Inferior parietal cortex (tissue), 1 donor: Measurements from ENCODE around the gene NVL.
A peak's percentile ranks its signal among the peaks of the same experiment; 100 is the strongest.
"Not testable (repeated sequence)": the region's sequence is repeated elsewhere in the genome, so short reads cannot be mapped to it uniquely, and the experiment has no call there.

Experiments
- DNase-seq: peaks from one replicate; pipeline ENCODE4 v3.0.0-alpha.2; 2016; ENCODE audit errors: extremely low spot score

The NVL gene

DNA sequence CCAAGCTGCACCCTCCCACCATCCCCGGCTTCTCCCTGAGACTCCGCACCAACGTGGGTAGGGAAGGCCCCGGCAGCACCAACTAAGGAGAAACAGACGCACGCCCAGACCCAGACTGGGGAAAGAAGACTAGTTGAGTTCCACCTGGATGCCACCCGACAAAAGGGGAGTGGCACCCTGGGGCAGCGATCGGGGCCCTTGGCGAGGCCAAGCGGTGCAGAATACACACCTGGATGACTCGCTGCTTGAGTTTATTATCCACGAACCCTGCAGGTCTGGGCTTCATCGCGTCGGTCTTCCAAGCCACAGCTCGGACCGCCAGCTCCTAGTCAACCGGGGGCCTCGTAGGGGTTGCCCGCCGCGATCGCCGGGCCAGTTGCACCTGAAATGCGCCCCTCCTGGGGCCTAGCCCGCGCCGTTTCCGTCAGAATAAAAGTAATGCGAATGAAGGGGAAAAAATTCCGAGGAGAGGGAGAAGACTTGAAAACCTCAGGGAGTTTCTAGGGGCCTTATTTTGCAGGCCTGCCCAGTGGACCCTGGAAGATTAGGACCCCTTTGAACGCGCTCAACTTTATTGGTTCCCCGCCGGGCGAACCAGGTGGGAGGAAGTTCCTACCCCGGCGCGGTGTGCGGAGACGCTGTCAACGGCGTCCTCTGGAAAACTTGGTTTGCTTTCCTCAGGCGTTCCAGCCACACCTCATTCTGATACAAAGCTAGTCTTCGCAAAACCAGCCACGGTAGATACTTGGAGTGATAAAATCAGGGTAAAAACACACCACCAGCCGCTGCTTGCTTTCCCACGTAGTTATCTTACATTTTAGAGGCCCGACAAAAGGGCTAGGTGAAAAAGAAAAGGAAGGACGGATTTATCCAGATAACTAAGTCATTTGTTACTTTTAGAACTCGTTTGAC lies at the start of gene NVL:
Gene NVL (minus strand): TSS at position 331 of the 912 bp plus-strand sequence. CDS start 45 bp downstream, at position 286.
- DNase-seq: peak; percentile 93

DNA sequence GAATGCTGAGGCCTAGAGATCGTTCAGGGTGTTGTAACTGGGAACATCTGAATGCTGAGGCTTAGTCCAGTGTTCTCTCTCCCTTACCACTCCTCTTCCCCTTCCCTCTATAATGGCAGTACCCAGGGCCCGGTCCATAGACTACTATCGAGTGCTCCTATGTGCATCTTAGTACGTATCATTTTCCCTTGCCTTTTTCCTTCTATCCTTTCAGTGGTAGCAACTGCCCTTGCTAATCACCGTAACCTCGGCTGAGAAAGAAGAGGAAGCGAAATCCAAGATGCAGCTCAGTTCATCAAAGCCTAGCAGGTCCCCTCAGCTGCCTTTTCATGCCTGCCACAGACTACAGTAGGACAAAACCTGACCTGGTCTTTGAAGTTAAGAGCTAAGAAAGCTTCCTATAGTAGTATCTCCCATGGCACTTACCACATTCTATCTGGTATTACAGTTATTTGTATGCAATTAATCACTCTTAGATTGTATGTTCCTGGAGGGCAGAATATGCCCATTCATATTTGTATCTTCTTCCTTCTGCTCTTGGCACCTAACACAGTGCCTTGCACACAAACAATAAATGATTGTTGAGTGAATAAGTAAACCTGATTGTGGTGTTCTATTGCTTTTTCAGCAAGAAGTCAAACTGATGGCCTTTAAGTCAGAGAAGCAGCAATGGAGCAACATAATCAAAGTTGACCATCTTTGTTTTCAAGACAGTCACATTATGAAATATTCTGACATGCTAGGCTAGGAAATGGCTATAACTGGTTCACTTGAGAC lies 49.1 kb upstream of the NVL start:
- DNase-seq: no peak

DNA sequence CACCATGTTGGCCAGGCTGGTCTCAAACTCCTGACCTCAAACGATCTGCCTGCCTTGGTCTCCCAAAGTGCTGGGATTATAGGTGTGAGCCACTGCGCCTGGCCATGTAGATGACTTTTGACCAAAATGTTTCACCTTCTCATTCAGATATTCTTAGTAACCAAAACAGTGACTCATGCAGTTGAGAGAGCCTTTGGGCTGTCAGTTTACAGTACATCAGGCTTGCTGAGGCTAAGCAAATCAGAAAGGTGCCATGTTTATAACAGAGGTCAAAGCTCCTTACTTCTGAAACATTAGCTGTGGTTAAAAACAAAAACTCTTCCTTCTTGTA lies 47.7 kb upstream of the NVL start:
- no peak for DNase-seq

DNA sequence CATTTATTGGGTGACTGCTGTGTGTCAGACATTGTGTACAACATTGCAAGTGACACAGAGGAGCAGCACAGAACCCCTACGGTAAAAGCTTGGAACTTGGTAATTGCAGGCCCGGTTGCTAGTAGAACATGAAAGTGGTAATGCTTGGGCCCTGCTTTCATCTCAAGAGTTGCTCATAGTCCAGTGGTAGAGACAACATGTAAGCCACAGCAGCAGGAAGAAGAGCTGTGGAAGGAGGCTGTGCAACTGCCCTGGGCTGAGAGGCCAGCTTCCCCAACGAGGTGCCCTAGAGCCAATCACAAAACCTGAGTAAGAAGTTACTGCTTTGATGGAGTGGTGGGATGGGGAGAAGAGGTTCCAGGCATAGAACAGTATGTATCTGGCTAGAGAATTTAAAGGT lies 45.1 kb upstream of the NVL start:
- no peak for DNase-seq

DNA sequence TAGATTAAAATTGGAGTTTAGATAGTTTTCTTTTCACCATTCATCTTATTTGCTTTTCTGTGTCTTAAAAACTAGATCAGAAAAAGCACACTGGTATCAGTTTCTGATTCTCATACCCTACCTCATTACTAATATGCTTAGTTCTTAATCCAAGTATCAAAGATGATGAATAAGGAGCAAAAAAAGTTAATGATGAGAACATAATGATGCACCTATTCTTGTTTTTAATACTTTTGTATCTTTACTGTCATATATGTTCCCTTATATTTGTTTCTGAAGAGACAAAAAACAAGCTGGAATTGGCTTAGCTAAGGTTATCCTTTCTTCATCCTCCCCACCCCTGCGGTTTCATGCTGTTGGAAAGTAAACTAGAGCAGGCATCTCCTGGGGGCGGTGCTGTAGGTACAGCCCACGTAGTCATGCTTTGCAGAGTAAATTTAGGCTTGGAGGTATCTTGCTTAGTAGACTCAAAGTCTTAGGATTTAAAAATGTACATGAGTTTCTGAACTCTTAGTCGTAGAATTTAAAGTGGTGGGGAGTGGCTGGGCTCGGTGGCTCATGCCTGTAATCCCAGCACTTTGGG lies 43.1 kb upstream of the NVL start:
- DNase-seq: no peak

DNA sequence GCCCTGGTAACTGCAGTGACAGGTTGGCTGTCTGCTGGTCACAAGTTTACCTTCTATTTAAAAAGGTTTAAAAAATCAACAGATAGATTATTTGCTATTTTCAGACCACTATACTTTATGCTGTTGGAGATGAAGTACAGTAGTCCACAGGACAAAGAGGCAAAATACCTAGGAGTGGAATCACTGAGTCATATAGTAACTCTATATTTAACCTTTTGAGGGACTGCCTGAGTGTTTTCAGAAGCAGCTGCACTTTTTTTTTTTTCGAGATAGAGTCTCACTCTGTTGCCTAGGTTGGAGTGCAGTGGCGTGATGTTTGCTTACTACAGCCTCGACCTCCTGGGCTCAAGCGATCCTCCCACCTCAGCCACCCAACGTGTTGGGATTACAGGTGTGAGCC lies 38.4 kb upstream of the NVL start:
- DNase-seq: no peak

DNA sequence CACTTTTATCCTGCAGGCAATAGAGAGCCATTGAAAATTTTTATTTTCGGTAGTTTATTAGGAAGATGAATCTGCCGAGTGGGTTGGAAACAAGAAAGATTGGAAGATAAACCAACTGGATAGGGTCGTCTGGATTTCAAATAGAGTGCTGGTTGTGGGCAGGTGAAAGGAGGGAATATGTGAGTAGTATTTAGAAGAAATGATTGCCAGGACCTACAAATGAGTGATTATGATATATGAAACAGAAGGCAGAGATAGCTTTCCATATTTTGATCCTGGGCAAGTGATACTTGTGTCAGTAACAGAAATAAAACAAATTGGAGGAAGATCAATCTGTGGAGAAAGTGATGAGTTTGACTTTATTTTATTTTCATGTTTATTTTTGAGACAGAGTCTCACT lies 29.2 kb upstream of the NVL start:
- no peak for DNase-seq

DNA sequence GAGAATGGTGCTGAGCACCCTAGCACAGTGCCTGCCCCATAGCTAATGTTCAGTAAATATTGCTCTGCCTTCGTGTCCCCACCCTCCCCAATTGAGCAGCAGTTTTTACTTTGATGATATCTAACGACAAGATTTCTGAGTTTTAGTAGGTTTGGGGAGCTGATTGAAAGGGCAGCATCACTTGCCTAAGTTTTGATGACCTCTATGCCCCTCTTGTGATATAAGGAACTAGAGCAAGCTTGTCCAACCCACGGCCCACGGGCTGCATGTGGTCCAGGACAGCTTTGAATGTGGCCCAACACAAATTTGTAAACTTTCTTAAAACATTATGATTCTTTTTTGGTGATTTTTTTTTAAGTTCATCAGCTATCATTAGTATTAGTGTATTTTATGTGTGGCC lies 28.3 kb upstream of the NVL start:
- no peak for DNase-seq

DNA sequence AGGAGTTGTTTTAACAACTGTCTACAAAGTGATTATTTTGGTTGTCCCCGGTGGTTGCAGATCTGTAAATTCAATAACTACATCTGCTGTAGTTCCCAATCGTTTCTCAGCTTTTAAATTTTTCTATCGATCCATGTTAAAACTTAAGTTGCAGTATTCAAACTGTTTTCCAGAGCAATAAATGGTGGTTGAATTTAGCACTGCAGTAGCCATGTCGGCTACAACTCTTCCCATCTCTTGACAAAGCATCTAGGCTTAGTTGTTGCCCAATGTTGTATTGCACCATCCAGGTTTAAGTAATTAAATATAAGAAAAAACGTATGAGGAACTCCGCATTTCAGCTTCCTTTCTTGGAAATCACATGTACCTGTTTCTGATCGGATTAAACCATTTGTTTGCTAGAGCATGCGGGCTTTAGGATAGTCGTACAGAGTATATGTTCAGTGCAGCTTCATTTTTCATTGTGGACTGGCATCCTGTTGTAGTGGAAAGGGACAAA lies 27.7 kb upstream of the NVL start:
- DNase-seq: no peak

DNA sequence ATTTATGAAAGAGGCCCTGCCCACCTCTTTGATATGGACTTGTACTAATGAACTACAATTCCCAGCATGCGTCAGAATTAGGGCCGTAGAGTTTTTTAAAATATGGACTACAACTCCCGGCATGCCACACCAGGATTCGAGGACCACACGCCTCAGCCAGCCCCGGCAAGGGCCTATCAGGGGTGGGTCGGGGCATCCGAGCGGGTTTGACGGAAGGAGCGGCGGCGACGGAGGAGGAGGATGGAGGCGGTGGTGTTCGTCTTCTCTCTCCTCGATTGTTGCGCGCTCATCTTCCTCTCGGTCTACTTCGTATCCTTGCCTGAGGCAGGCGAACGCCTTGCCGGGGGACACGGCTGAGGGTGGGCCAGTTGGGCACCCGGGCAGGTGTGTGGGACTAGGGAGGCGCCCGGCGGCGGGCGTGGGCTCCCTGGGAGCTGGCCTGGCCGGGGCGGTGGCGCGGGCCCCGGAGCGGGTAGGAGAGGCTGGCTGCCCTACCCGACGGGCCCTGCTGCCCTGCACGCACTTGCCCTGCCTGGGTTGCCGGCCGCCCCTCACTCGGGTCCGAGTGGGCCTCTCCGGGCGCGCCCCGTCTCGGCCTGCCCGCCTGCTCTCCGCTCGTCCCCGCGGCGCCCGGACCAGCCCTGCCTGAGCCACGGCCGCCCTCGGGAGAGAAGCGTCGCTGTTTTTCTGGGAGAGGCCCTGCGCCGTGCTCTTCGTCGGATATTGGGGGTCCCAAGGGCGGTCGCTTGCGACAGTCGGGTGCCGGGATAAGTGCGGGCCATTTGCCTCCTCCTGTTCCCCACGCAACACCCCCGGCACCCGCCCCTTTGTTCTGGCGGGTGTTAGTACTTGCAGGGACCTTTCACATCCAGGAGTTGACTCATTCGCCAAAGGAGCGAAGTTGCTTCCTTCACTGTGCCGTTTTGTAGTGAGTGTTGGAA lies 27.0 kb upstream of the NVL start, which contains the start of gene CNIH4:
Gene CNIH4 (plus strand): TSS at position 195 of the 941 bp plus-strand sequence. CDS start 46 bp downstream, at position 241.
- DNase-seq: peak; percentile 98

DNA sequence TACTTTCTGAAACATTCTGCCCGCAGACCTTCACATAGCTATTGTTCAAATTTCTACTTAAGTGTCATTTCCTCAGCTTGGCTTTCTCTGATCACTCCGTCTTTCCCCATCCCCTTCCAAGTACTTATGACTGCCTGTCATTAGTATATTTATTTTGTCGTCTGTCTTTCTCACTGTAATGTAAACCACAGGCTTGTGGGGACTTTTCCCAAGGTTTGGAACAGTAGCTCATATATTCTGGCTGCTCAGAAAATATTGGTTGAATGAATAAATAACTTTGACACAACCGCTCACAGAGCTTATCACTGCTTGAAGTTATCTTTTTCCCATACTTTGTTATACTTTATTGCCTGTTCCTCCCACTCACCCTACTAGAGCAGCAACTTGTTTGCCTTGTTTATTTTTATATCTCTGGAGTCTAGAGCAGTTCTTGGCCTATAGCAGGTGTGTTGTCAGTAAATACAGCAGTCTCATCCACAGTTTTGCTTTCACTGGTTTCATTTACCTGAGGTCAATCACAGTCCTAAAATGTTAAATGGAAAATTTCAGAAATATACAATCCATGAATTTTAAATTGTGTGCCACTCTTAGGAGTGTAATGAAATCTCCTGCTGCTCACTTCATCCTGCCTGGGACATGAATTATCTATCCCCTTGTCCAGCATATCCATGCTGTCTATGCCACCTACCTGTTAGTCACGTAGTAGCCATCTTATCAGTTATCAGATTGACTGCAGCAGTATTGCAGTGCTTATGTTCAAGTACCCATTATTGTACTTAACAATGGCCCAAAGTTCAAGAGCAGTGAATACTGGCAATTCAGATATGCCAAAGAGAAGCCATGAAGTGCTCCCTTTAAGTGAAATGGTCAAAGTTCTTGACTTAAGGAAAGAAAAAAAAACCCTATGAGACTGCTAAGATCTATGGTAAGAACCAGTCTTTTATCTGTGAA lies 24.3 kb upstream of the NVL start:
- DNase-seq: no peak

DNA sequence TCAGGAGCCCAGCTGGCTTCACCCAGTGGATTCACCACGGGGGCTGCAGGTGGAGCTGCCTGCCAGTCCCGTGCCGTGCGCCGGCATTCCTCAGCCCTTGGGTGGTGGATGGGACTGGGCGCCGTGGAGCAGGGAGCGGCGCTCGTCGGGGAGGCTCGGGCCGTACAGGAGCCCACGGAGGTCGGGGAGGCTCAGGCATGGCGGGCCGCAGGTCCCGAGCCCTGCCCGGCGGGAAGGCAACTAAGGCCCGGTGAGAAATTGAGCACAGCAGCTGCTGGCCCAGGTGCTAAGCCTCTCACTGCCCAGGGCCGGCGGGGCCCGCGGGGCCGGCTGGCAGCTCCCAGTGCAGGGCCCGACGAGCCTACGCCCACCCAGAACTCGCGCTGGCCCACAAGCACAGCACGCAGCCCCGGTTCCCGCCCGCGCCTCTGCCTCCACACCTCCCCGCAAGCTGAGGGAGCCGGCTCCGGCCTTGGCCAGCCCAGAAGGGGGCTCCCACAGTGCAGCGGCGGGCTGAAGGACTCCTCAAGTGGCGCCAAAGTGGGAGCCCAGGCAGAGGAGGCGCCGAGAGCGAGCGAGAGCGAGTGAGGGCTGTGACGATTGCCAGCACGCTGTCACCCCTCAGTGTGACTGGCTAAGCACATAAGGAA lies 22.6 kb upstream of the NVL start:
- not testable (repeated sequence) for DNase-seq

DNA sequence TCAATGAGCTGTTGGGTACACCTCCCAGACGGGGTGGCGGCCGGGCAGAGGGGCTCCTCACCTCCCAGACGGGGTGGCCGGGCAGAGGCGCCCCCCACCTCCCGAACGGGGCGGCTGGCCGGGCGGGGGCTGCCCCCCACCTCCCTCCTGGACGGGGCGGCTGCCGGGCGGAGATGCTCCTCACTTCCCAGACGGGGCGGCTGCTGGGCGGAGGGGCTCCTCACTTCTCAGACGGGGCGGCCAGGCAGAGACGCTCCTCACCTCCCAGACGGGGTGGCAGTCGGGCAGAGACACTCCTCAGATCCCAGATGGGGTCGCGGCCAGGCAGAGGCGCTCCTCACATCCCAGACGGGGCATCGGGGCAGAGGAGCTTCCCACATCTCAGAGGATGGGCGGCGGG lies 19.7 kb upstream of the NVL start:
- not testable (repeated sequence) for DNase-seq

DNA sequence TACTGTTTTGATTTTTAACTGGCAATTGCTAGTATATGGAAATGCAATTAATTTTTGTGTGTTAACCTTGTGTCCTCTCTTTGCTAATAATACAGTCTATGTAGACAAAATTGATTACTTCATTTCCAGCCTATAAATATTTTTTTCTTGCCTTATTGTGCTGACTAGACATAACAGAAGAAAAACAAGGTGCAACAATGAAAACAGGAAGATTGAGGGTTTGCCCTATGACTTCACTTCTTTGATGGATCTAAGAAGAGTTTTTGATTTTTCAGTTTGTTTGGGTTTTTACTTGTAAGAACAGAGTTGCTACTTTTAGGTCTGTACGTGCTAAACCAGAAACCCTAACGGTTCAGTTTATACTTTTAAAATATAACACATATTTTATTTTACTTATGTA lies 18.2 kb upstream of the NVL start:
- no peak for DNase-seq

DNA sequence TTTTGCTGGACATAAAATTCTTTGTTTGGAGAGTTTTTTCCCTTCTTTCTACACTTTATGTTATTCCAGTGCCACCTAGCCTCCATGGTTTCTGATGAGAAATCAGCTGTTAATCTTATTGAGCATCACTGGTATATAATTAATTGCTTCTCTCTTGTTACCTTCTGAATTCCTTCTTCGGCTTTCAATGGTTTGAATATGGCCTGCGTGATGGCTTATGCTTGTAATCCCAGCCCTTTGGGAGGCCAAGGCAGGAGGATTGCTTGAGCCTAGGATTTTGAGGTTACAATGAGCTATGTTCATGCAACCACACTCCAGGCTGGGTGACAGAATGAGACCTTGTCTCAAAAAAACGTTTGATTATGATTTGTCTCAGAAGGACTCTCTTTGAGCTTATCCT lies 13.7 kb upstream of the NVL start:
- no peak for DNase-seq

DNA sequence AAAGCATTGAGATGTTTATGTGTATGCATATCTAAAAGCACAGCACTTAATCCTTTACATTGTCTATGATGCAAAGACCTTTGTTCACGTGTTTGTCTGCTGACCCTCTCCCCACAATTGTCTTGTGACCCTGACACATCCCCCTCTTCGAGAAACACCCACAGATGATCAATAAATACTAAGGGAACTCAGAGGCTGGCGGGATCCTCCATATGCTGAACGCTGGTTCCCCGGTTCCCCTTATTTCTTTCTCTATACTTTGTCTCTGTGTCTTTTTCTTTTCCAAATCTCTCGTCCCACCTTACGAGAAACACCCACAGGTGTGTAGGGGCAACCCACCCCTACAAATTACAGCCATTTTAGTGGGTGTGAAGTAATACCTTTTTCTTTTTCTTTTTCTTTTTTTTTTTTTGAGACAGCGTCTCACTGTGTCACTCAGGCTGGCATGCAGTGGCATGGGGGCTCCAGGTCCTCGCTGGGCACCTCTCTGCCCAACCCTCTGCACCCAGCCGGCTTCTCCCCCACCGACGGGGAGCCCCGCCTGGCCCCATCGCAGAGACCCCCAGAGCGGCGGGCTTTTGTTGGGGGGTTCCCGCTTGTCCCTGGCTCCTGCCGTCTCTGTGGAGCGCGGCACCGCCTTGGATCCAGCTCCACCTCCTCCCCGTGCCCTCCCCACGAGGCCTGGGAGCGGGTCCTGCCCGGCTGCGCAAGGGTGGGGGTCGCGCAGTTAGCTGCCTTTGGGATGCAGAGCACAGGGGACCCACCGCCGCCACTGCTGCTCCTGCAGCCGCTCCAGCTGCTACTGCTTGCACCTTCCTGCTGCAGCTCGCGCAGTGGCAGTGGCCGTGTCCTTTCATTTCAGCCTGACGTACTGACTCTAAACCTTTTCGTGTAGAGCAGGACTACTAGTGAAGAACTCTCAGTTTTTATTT lies 10.7 kb upstream of the NVL start:
- not testable (repeated sequence) for DNase-seq

DNA sequence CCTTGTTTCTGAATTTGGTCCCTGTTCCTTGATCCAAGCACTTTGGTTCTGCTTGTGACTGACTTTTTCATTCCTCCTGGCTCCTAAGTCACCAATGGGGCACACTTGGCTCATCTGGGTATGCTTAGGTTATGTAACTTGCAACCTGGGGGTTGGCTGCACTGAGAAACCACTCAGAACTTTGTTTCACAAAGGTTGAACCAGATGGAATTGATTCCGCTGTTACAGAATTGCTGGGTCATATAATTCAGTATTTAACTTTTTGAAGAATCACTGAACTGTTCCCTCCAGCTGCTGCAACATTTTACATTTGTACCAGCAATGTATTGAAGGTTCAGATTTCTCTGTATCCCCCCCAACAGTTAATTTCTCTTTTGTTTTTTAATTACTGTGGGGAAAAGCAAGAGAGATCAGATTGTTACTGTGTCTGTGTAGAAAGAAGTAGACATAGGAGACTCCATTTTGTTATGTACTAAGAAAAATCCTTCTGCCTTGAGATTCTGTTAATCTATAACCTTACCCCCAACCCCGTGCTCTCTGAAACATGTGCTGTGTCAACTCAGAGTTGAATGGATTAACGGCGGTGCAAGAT lies 9.6 kb upstream of the NVL start:
- no peak for DNase-seq
